ENCODE results near the gene TMEM60. TPM values are rescaled to one million over a fixed set of nuclear protein-coding genes. Genes with fewer than 3 reads are reported as not detected.

The TMEM60 gene, protein sequence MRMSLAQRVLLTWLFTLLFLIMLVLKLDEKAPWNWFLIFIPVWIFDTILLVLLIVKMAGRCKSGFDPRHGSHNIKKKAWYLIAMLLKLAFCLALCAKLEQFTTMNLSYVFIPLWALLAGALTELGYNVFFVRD
- polyA plus RNA-seq (2013, experiment 1 of 2), result 32.3 TPM
- polyA plus RNA-seq (2013, experiment 2 of 2), result 33.1 TPM

DNA sequence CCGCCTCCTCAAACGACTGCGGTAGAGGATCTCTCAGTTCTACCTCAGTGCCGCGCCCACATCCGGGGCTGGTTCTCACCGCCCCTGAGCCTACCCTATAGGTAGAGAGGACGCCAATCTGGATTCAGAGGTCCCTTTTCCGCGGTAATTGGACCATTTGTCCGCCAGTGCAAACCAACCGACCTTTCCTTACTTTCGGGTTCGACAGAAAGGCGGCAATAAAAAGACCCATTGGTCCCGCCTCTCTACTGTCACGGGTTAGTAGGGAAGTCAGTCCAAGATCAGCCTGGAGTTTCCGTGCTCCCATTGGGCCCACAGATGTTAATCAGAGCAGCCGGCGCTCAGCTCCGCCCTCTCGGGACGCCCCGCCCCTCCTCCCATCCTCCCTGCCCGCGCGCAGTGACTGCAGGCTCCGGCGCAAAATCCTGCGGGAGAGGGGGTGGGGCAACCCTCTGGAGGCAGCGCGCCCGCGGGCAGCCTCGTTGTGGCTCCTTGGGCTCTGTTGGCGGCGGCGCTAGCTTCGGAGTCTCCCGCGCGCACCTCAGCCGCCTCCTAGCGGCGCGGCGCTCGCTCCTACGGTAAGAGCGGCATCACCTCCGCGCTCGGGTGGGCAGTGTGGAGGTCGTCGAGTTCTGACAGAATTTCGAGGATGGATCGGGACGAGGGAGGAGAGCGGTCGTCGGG, at the start of gene TMEM60, which contains the start of gene PHTF2:
TSS of gene TMEM60 (minus strand) at position 41 of the 684 bp plus-strand sequence. CDS start 4,061 bp downstream, outside the sequence.
TSS of gene PHTF2 (plus strand) at position 380 of the 684 bp plus-strand sequence.
- peak within 1 kb of the TSS; percentile 96 to 97 for H3K18ac ChIP-seq (ENCODE audit: low read depth in 1 of 2, low read length in 2 of 2)
- peak within 1 kb of the TSS; percentile 82 for H2BK120ac ChIP-seq (ENCODE audit: low read depth, low read length)
- no peaks in the 10 kb centered on the region for H3K9me3 ChIP-seq (ENCODE audit: control insufficient read depth, low read length)
- DNase-seq, result peak; percentile 100
- peaks cover 7 to 17% of the 10 kb centered on the region in 2 experiments for H3K36me3 ChIP-seq (ENCODE audit: control insufficient read depth in 1 of 2, insufficient read depth in 2 of 2, low read depth in 1 of 2, low read length in 2 of 2)
- H2AK5ac ChIP-seq (ENCODE audit: low read length, severe bottlenecking), result no peak within 1 kb of the TSS
- peaks cover 14% of the 10 kb centered on the region for H3K79me1 ChIP-seq (replicated peaks; ENCODE audit: low read length, poor library complexity, severe bottlenecking)
- peak within 1 kb of the TSS; percentile 58 to 94 for H3K4ac ChIP-seq (ENCODE audit: low read depth in 1 of 2, low read length in 2 of 2)
- H4K91ac ChIP-seq (ENCODE audit: low read length), result peak within 1 kb of the TSS; percentile 96
- peak within 1 kb of the TSS; percentile 66 for H2BK5ac ChIP-seq (ENCODE audit: low read depth, low read length, poor library complexity, severe bottlenecking)
- H3K4me2 ChIP-seq (ENCODE audit: low read length, poor library complexity, severe bottlenecking), result peak within 1 kb of the TSS; percentile 77
- peak within 1 kb of the TSS; percentile 67 to 75 for H3K23ac ChIP-seq (ENCODE audit: low read length in 2 of 2)
- peak within 1 kb of the TSS; percentile 97 for H3K9ac ChIP-seq (ENCODE audit: low read length)
- peak within 1 kb of the TSS in 1 of 2 experiments; percentile 97 for H3K14ac ChIP-seq (ENCODE audit: low read length in 2 of 2)
- peak within 1 kb of the TSS; percentile 59 for H2AFZ ChIP-seq (ENCODE audit: low read depth, low read length)
- WGBS, result under 1% methylated on average over 55 of the region's 61 CpGs
- peak within 1 kb of the TSS; percentile 57 for H2BK15ac ChIP-seq (ENCODE audit: low read depth, poor library complexity, severe bottlenecking)
- peak within 1 kb of the TSS; percentile 49 to 60 for H2BK12ac ChIP-seq (ENCODE audit: low read length in 2 of 2)
- peak within 1 kb of the TSS; percentile 92 for H4K8ac ChIP-seq (ENCODE audit: low read length)
- H3K27me3 ChIP-seq (ENCODE audit: control insufficient read depth in 1 of 2, insufficient read depth in 1 of 2, low read length in 2 of 2), result no peaks in the 10 kb centered on the region
- peaks cover 1% of the 10 kb centered on the region for H3K4me1 ChIP-seq (ENCODE audit: control insufficient read depth, insufficient read depth, low read depth, low read length)
- H3K27ac ChIP-seq (ENCODE audit: low read length, poor library complexity, severe bottlenecking), result peak within 1 kb of the TSS; percentile 81
- peak within 1 kb of the TSS; percentile 89 to 95 for H3K4me3 ChIP-seq (ENCODE audit: insufficient read depth in 1 of 2, low read depth in 1 of 2, low read length in 2 of 2)

DNA sequence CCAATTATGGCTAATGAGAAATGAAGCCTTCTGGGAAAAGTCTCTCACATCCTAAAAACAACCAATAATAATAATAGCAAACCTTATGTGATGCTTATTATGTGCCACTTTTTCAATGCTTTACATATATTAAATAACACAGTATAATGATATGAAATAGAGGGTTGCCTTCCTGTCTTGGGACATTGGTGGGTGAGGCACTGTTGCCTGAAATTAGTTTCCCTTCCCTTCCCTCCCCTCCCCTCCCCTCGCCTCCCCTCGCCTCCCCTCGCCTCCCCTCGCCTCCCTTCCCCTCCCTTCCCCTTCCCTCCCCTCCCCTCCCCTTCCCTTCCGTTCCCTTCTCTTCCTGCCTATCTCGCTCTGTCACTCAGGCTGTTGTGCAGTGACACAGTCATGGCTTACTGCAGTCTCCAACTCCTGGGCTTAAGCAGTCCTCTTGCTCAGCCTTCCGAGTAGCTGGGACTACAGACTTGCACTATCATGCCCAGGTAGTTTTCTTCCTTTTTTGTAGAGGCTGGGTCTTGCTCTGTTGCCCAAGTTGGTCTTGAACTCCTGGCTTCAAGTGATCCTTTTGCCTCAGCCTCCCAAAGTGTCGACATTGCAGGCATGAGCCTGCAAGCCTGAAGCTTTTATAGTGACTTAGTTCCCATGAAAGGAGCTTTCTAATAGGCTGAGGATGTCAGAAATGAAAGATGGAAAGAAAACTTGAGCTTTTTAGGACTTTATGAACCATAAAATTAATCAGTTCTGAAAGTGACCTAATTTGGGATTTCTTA, 48.3 kb upstream of the TMEM60 start:
- Histone ChIP-seq H3K23ac (ENCODE audit: low read length in 2 of 2) (no peak overlapping the region), H3K4me1 (ENCODE audit: control insufficient read depth, insufficient read depth, low read depth, low read length) (peaks cover 3% of the 10 kb centered on the region), H3K4me2 (ENCODE audit: low read length, poor library complexity, severe bottlenecking) (no peak overlapping the region), H4K8ac (ENCODE audit: low read length) (no peak overlapping the region), H2BK5ac (ENCODE audit: low read depth, low read length, poor library complexity, severe bottlenecking) (no peak overlapping the region), H2BK120ac (ENCODE audit: low read depth, low read length) (no peak overlapping the region), H3K9ac (ENCODE audit: low read length) (no peak overlapping the region), H3K4ac (ENCODE audit: low read depth in 1 of 2, low read length in 2 of 2) (no peak overlapping the region), H3K9me3 (ENCODE audit: control insufficient read depth, low read length) (no peaks in the 10 kb centered on the region), H3K27me3 (ENCODE audit: control insufficient read depth in 1 of 2, insufficient read depth in 1 of 2, low read length in 2 of 2) (no peaks in the 10 kb centered on the region), H2BK12ac (ENCODE audit: low read length in 2 of 2) (no peak overlapping the region), H3K18ac (ENCODE audit: low read depth in 1 of 2, low read length in 2 of 2) (no peak overlapping the region), H3K36me3 (ENCODE audit: control insufficient read depth in 1 of 2, insufficient read depth in 2 of 2, low read depth in 1 of 2, low read length in 2 of 2) (no peaks in the 10 kb centered on the region), H2BK15ac (ENCODE audit: low read depth, poor library complexity, severe bottlenecking) (no peak overlapping the region), H2AK5ac (ENCODE audit: low read length, severe bottlenecking) (no peak overlapping the region), H3K14ac (ENCODE audit: low read length in 2 of 2) (no peak overlapping the region), H3K4me3 (ENCODE audit: insufficient read depth in 1 of 2, low read depth in 1 of 2, low read length in 2 of 2) (no peak overlapping the region), H3K79me1 (replicated peaks; ENCODE audit: low read length, poor library complexity, severe bottlenecking) (peaks cover 6% of the 10 kb centered on the region), H4K91ac (ENCODE audit: low read length) (no peak overlapping the region), H3K27ac (ENCODE audit: low read length, poor library complexity, severe bottlenecking) (no peak overlapping the region), H2AFZ (ENCODE audit: low read depth, low read length) (no peak overlapping the region)
- no peak for DNase-seq
- WGBS, result 94% methylated on average over 3 of the region's 8 CpGs

DNA sequence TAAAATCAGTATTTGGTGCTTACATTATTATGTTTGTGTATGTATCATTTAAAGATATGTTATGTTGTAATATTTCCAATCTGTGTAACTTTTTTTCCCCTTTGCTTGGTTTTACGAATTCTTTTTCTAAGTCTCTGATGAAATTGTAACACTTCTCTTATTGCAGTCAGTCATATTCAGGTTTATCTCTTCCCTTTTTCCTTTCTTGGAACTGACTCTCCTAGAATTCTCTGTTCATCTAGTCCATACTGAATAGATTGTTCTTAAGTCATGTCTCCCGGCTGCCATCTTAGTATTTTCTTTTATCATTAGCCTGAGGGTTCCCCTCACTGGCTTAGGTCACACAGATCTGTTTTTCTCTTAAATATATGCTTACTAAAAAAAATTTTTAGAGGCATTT, 45.0 kb upstream of the TMEM60 start:
- no peak overlapping the region for H2AK5ac ChIP-seq (ENCODE audit: low read length, severe bottlenecking)
- no peak overlapping the region for H3K18ac ChIP-seq (ENCODE audit: low read depth in 1 of 2, low read length in 2 of 2)
- no peak overlapping the region for H3K9ac ChIP-seq (ENCODE audit: low read length)
- H3K23ac ChIP-seq (ENCODE audit: low read length in 2 of 2), result no peak overlapping the region
- H2BK120ac ChIP-seq (ENCODE audit: low read depth, low read length), result no peak overlapping the region
- H3K9me3 ChIP-seq (ENCODE audit: control insufficient read depth, low read length), result no peaks in the 10 kb centered on the region
- no peaks in the 10 kb centered on the region for H3K36me3 ChIP-seq (ENCODE audit: control insufficient read depth in 1 of 2, insufficient read depth in 2 of 2, low read depth in 1 of 2, low read length in 2 of 2)
- no peaks in the 10 kb centered on the region for H3K79me1 ChIP-seq (replicated peaks; ENCODE audit: low read length, poor library complexity, severe bottlenecking)
- H2AFZ ChIP-seq (ENCODE audit: low read depth, low read length), result no peak overlapping the region
- H3K4me1 ChIP-seq (ENCODE audit: control insufficient read depth, insufficient read depth, low read depth, low read length), result peaks cover 3% of the 10 kb centered on the region
- H3K4me3 ChIP-seq (ENCODE audit: insufficient read depth in 1 of 2, low read depth in 1 of 2, low read length in 2 of 2), result no peak overlapping the region
- no peak overlapping the region for H2BK15ac ChIP-seq (ENCODE audit: low read depth, poor library complexity, severe bottlenecking)
- no peak overlapping the region for H2BK12ac ChIP-seq (ENCODE audit: low read length in 2 of 2)
- no peak overlapping the region for H2BK5ac ChIP-seq (ENCODE audit: low read depth, low read length, poor library complexity, severe bottlenecking)
- H4K8ac ChIP-seq (ENCODE audit: low read length), result no peak overlapping the region
- no peak for DNase-seq
- no peak overlapping the region for H3K14ac ChIP-seq (ENCODE audit: low read length in 2 of 2)
- no peak overlapping the region for H3K4ac ChIP-seq (ENCODE audit: low read depth in 1 of 2, low read length in 2 of 2)
- WGBS, result 100% methylated on average over 2 of the region's 2 CpGs
- no peak overlapping the region for H3K4me2 ChIP-seq (ENCODE audit: low read length, poor library complexity, severe bottlenecking)
- no peak overlapping the region for H3K27ac ChIP-seq (ENCODE audit: low read length, poor library complexity, severe bottlenecking)
- no peaks in the 10 kb centered on the region for H3K27me3 ChIP-seq (ENCODE audit: control insufficient read depth in 1 of 2, insufficient read depth in 1 of 2, low read length in 2 of 2)
- no peak overlapping the region for H4K91ac ChIP-seq (ENCODE audit: low read length)

DNA sequence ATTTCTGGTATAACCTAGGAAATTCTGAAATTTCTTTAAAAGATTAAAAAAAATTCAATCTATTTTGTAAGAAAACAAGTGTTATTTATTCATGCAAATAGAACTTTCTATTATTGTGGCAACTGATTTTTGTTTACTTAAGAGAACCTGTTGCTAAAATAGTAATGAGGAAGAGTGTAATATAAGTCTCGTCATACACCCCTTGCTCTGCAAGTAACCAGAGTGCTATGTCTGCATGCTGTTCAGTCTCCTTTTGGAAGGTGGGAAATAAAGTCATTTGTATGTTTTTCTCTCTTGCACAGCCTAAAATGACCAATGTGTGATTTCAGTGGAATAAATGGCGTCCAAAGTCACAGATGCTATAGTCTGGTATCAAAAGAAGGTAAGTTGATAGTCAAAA, 41.7 kb upstream of the TMEM60 start:
- Histone ChIP-seq H3K9me3 (ENCODE audit: control insufficient read depth, low read length) (no peaks in the 10 kb centered on the region), H3K14ac (ENCODE audit: low read length in 2 of 2) (no peak overlapping the region), H3K79me1 (replicated peaks; ENCODE audit: low read length, poor library complexity, severe bottlenecking) (peaks cover 4% of the 10 kb centered on the region), H2BK15ac (ENCODE audit: low read depth, poor library complexity, severe bottlenecking) (no peak overlapping the region), H3K27me3 (ENCODE audit: control insufficient read depth in 1 of 2, insufficient read depth in 1 of 2, low read length in 2 of 2) (no peaks in the 10 kb centered on the region), H3K4me1 (ENCODE audit: control insufficient read depth, insufficient read depth, low read depth, low read length) (peaks cover 3% of the 10 kb centered on the region), H4K91ac (ENCODE audit: low read length) (no peak overlapping the region), H2AK5ac (ENCODE audit: low read length, severe bottlenecking) (no peak overlapping the region), H3K27ac (ENCODE audit: low read length, poor library complexity, severe bottlenecking) (no peak overlapping the region), H3K36me3 (ENCODE audit: control insufficient read depth in 1 of 2, insufficient read depth in 2 of 2, low read depth in 1 of 2, low read length in 2 of 2) (no peaks in the 10 kb centered on the region), H4K8ac (ENCODE audit: low read length) (no peak overlapping the region), H2BK12ac (ENCODE audit: low read length in 2 of 2) (no peak overlapping the region), H3K9ac (ENCODE audit: low read length) (no peak overlapping the region), H3K23ac (ENCODE audit: low read length in 2 of 2) (no peak overlapping the region), H2AFZ (ENCODE audit: low read depth, low read length) (no peak overlapping the region), H3K4ac (ENCODE audit: low read depth in 1 of 2, low read length in 2 of 2) (no peak overlapping the region), H3K18ac (ENCODE audit: low read depth in 1 of 2, low read length in 2 of 2) (no peak overlapping the region), H2BK5ac (ENCODE audit: low read depth, low read length, poor library complexity, severe bottlenecking) (no peak overlapping the region), H3K4me3 (ENCODE audit: insufficient read depth in 1 of 2, low read depth in 1 of 2, low read length in 2 of 2) (no peak overlapping the region), H3K4me2 (ENCODE audit: low read length, poor library complexity, severe bottlenecking) (no peak overlapping the region), H2BK120ac (ENCODE audit: low read depth, low read length) (no peak overlapping the region)
- DNase-seq, result no peak
- WGBS, result 97% methylated on average over 1 of the region's 2 CpGs
